ENCODE results near the gene C6orf62. TPM values are rescaled to one million over a fixed set of nuclear protein-coding genes. Genes with fewer than 3 reads are reported as not detected.
A peak's percentile ranks its signal among the peaks of the same experiment; 100 is the strongest.
"Not testable (repeated sequence)": the region's sequence is repeated elsewhere in the genome, so short reads cannot be mapped to it uniquely, and the experiment has no call there.

The C6orf62 gene
- total RNA-seq, 1 donor from 2014 or later = 155 TPM

DNA sequence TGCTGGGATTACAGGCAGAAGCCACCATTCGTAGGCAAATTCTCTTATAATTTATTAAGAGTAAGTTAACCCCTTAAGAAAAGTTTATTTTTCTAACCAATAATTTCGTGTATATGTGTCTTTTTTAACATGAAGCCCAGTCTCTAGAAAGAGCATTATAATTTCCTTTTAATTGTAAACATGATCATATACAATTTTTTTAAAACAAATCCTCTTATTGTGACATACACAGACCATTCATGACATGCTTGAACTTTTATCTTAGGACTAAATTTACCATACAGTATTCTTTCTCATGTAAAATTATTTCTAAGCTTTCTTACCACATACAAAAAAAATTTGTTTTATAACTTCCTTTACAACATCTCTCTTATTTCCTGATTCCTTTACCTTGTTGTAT, 45.3 kb downstream of the C6orf62 start:
- Mint-ChIP-seq H3K4me3 (ENCODE audit: unreplicated experiment) (no peak overlapping the region), H3K36me3 (ENCODE audit: unreplicated experiment) (peaks cover 16% of the 10 kb centered on the region), H3K27me3 (ENCODE audit: unreplicated experiment) (peaks cover 2% of the 10 kb centered on the region), H3K27ac (ENCODE audit: unreplicated experiment) (no peak overlapping the region), H3K4me1 (ENCODE audit: low read depth, unreplicated experiment) (no peaks in the 10 kb centered on the region), H3K9me3 (ENCODE audit: unreplicated experiment) (peaks cover 11% of the 10 kb centered on the region)
- TF ChIP-seq, protein P1, sequence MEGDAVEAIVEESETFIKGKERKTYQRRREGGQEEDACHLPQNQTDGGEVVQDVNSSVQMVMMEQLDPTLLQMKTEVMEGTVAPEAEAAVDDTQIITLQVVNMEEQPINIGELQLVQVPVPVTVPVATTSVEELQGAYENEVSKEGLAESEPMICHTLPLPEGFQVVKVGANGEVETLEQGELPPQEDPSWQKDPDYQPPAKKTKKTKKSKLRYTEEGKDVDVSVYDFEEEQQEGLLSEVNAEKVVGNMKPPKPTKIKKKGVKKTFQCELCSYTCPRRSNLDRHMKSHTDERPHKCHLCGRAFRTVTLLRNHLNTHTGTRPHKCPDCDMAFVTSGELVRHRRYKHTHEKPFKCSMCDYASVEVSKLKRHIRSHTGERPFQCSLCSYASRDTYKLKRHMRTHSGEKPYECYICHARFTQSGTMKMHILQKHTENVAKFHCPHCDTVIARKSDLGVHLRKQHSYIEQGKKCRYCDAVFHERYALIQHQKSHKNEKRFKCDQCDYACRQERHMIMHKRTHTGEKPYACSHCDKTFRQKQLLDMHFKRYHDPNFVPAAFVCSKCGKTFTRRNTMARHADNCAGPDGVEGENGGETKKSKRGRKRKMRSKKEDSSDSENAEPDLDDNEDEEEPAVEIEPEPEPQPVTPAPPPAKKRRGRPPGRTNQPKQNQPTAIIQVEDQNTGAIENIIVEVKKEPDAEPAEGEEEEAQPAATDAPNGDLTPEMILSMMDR (IDR thresholded peaks at IDR 0.05; ENCODE audit: partially characterized antibody, unreplicated experiment) = no peak
- DNase-seq = no peak

DNA sequence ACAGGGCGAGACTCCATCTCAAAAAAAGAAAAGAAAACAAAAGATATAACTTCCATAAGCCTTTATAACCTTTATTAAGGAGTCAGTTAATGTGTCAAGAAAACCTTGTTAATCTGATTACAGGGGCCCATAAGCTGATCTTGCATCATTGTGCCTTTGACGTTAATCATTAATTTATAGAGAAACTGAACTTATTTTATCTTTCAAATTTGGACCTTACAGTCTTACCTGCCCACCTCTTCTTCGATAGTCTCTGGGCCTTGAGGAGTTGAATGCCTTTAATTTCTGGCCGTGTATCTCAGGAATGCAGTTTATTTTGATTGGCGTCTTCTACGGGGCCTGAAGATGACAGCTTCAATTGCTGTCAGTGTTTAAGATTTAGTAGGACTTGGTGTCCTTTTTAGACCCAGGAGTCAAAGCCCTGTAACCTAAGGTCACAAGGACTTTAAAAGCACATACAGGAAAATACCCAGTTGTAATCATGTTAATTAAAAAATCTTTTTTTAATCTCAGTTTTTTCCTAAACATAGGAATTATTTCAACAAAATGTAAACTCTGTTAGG, 46.3 kb downstream of the C6orf62 start:
- Mint-ChIP-seq H3K36me3 (ENCODE audit: unreplicated experiment) (peaks cover 16% of the 10 kb centered on the region), H3K27me3 (ENCODE audit: unreplicated experiment) (peaks cover 6% of the 10 kb centered on the region), H3K27ac (ENCODE audit: unreplicated experiment) (no peak overlapping the region), H3K4me3 (ENCODE audit: unreplicated experiment) (no peak overlapping the region), H3K9me3 (ENCODE audit: unreplicated experiment) (peaks cover 11% of the 10 kb centered on the region), H3K4me1 (ENCODE audit: low read depth, unreplicated experiment) (no peaks in the 10 kb centered on the region)
- TF ChIP-seq, protein P1 (IDR thresholded peaks at IDR 0.05; ENCODE audit: partially characterized antibody, unreplicated experiment) = no peak
- no peak for DNase-seq

DNA sequence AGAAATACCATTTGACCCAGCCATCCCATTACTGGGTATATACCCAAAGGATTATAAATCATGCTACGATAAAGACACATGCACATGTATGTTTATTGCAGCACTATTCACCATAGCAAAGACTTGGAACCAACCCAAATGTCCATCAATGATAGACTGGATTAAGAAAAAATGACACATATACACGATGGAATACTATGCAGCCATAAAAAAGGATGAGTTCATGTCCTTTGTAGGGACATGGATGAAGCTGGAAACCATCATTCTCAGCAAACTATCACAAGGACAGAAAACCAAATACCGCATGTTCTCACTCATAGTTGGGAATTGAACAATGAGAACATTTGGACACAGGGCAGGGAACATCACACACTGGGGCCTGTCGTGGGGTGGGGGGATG, 47.9 kb downstream of the C6orf62 start:
- H3K4me3 Mint-ChIP-seq (ENCODE audit: unreplicated experiment); DNase-seq; H3K4me1 Mint-ChIP-seq (ENCODE audit: low read depth, unreplicated experiment); H3K27me3 Mint-ChIP-seq (ENCODE audit: unreplicated experiment); H3K27ac Mint-ChIP-seq (ENCODE audit: unreplicated experiment): not testable (repeated sequence)
- Mint-ChIP-seq H3K36me3 (ENCODE audit: unreplicated experiment) (peaks cover 22% of the 10 kb centered on the region), H3K9me3 (ENCODE audit: unreplicated experiment) (peaks cover 19% of the 10 kb centered on the region)

DNA sequence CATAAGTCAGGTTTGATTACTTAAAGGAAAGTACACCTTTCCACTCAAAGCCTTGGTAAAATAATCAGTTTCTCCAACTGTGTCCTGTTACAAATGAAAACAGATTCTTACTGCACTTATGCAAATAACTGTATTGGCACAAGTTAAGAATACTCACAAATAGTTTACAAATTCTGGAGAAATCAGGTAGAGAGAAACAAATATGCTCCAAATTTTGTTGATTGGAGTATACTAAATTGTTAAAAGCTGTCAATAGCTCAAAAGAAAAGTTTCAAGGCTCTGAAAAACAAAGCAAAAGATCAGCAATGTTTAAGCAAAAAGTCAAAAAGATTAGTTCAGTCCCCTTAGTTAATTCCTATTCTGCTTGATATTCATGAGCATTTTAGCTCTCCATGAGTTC, 48.5 kb downstream of the C6orf62 start:
- Mint-ChIP-seq H3K36me3 (ENCODE audit: unreplicated experiment) (peaks cover 22% of the 10 kb centered on the region), H3K9me3 (ENCODE audit: unreplicated experiment) (peaks cover 17% of the 10 kb centered on the region)
- not testable (repeated sequence) for DNase-seq; H3K4me3 Mint-ChIP-seq (ENCODE audit: unreplicated experiment); H3K27me3 Mint-ChIP-seq (ENCODE audit: unreplicated experiment); H3K27ac Mint-ChIP-seq (ENCODE audit: unreplicated experiment); H3K4me1 Mint-ChIP-seq (ENCODE audit: low read depth, unreplicated experiment)

DNA sequence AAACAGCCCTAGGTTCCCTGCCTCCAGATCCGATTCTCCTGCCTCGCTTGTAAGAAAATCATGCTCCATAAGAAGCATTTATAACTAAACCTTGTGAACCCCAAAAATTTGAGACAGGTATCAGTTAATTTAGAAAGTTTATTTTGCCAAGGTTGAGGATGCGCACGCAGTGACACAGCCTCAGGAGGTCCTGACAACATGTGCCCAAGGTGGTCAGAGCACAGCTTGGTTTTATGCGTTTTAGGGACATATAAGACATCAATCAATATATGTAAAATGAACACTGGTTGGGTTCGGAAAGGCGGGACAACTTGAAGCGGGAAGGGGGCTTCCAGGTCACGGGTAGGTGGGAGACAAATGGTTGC, 50.0 kb downstream of the C6orf62 start:
- H3K27me3 Mint-ChIP-seq (ENCODE audit: unreplicated experiment) = peaks cover 7% of the 10 kb centered on the region

DNA sequence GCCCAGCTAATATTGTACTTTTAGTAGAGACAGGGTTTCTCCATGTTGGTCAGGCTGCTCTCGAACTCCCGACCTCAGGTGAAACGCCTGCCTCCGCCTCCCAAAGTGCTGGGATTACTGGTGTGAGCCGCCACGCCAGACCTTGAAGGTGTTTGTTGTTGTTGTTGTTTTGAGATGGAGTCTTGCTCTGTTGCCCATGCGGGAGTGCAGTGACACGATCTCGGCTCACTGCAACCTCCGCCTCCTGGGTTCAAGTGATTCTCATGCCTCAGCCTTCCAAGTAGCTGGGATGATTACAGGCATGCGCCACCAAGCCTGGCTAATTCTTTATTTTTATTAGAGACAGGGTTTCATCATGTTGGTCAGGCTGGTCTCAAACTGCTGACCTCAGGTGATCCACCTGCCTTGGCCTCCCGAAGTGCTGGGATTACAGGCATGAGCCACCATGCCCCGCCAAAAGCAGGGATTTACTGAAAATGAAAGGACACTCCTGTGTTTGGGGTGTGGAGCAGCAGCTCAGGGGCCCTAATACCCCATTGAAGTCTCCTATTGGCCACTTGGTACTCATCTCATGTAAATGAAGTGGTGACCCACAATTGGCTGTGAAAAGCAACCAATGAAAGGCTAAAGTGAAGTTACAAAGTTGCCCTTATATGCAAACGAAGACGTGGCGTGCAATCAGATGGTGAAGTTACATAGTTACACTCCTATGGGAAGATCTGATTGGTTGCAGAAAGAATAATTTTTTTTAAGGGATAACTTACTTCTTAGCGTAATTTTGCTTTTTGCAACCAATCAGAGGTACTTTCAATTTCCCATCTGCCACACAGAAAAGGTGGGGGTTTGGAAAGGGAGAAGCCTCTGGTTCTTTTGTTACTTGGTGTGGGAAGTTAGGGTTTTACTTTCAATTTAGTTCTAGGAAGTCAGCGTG, 50.6 kb downstream of the C6orf62 start:
- H3K27me3 Mint-ChIP-seq (ENCODE audit: unreplicated experiment); DNase-seq; H3K27ac Mint-ChIP-seq (ENCODE audit: unreplicated experiment): not testable (repeated sequence)
- Mint-ChIP-seq H3K36me3 (ENCODE audit: unreplicated experiment) (peaks cover 22% of the 10 kb centered on the region), H3K9me3 (ENCODE audit: unreplicated experiment) (peaks cover 16% of the 10 kb centered on the region), H3K4me3 (ENCODE audit: unreplicated experiment) (peak overlapping the region; percentile 11), H3K4me1 (ENCODE audit: low read depth, unreplicated experiment) (peaks cover 23% of the 10 kb centered on the region)

More for the DNA sequence above, 50.0 kb downstream of the C6orf62 start:
- Mint-ChIP-seq H3K4me3 (ENCODE audit: unreplicated experiment) (no peak overlapping the region), H3K27ac (ENCODE audit: unreplicated experiment) (no peak overlapping the region), H3K36me3 (ENCODE audit: unreplicated experiment) (peaks cover 22% of the 10 kb centered on the region), H3K4me1 (ENCODE audit: low read depth, unreplicated experiment) (peaks cover 17% of the 10 kb centered on the region), H3K9me3 (ENCODE audit: unreplicated experiment) (peaks cover 16% of the 10 kb centered on the region)
- TF ChIP-seq, protein P1 (IDR thresholded peaks at IDR 0.05; ENCODE audit: partially characterized antibody, unreplicated experiment) = no peak
- no peak for DNase-seq
